ENCODE data around the gene MESP1. TPM values are rescaled to one million over a fixed set of nuclear protein-coding genes. Genes with fewer than 3 reads are reported as not detected.

The MESP1 gene
- total and polyA plus RNA-seq, 12 donors: 0.46 to 11.7 (median 4.8) TPM

GRCh38 chr15:89723031-89723430, 28.0 kb downstream of the MESP1 start:
- Histone ChIP-seq H3K4me3 (no peak overlapping the region), H3K9me3 (replicated peaks in 1 of 3) (no peaks in the 10 kb centered on the region), H3K27me3 (no peaks in the 10 kb centered on the region), H3K36me3 (replicated peaks in 1 of 2) (no peaks in the 10 kb centered on the region), H3K4me1 (replicated peaks in 1 of 2) (no peaks in the 10 kb centered on the region), H3K27ac (no peak overlapping the region)
- no peak for DNase-seq
- 56 to 94% (median 75%) methylated on average over 3 of the region's 3 CpGs for whole genome bisulfite sequencing, 4 donors
- no peak for TF ChIP-seq CTCF (IDR thresholded peaks at IDR 0.05)
- no peak for TF ChIP-seq POLR2A (IDR thresholded peaks at IDR 0.05)
- intact Hi-C loops (cut with DNase I): no loop called here

GRCh38 chr15:89714775-89715174, 36.3 kb downstream of the MESP1 start:
- DNase-seq: no peak
- Histone ChIP-seq H3K9me3 (replicated peaks in 1 of 3) (no peaks in the 10 kb centered on the region), H3K27me3 (no peaks in the 10 kb centered on the region), H3K4me1 (replicated peaks in 1 of 2) (no peaks in the 10 kb centered on the region), H3K27ac (no peak overlapping the region), H3K4me3 (no peak overlapping the region), H3K36me3 (replicated peaks in 1 of 2) (no peaks in the 10 kb centered on the region)
- intact Hi-C loops (cut with DNase I): no loop called here
- TF ChIP-seq POLR2A (IDR thresholded peaks at IDR 0.05): no peak
- no peak for TF ChIP-seq CTCF (IDR thresholded peaks at IDR 0.05)
- WGBS, 4 donors: 43 to 100% (median 79%) methylated on average over 2 of the region's 2 CpGs

- H3K4me3 ChIP-seq: no peak overlapping the region
- no peak overlapping the region for H3K27ac ChIP-seq
- DNase-seq: no peak
- 82 to 88% (median 85%) methylated on average over 1 of the region's 1 CpG for WGBS, 4 donors
- TF ChIP-seq POLR2A (IDR thresholded peaks at IDR 0.05): no peak
- TF ChIP-seq CTCF (IDR thresholded peaks at IDR 0.05): no peak
- H3K36me3 ChIP-seq (replicated peaks in 1 of 2): no peaks in the 10 kb centered on the region
- H3K27me3 ChIP-seq: no peaks in the 10 kb centered on the region
- H3K9me3 ChIP-seq (replicated peaks in 1 of 3): no peaks in the 10 kb centered on the region
- no peaks in the 10 kb centered on the region for H3K4me1 ChIP-seq (replicated peaks in 1 of 2)
- intact Hi-C loops (cut with DNase I): no loop called here
These were observed 43.5 kb downstream of the MESP1 start for GRCh38 chr15:89707577-89707976.

- no peak overlapping the region for H3K4me3 ChIP-seq
- no peaks in the 10 kb centered on the region for H3K27me3 ChIP-seq
- no peak overlapping the region for H3K27ac ChIP-seq
- no peaks in the 10 kb centered on the region for H3K4me1 ChIP-seq (replicated peaks in 1 of 2)
- TF ChIP-seq POLR2A (IDR thresholded peaks at IDR 0.05): no peak
- TF ChIP-seq CTCF (IDR thresholded peaks at IDR 0.05): no peak
- DNase-seq: no peak
- intact Hi-C loops (cut with DNase I): no loop called here
- H3K9me3 ChIP-seq (replicated peaks in 1 of 3): no peaks in the 10 kb centered on the region
- no peaks in the 10 kb centered on the region for H3K36me3 ChIP-seq (replicated peaks in 1 of 2)
These were observed 46.6 kb downstream of the MESP1 start for GRCh38 chr15:89704411-89704810.

Small RNA genes lying within 50 kb of the gene (small RNA-seq; reads per million reads assigned to genes)
- 0 reads per million in 2 donors for gene RNU6-132P

Other genes starting within 250 kb of the MESP1 start
- gene TICRR, start 175.8 kb downstream of the MESP1 start, total RNA-seq: 1 to 10 TPM in 1 of 9 donors, under 1 TPM in 7, not detected in 1; 0.12 to 2.4 (median 0.22) TPM
- gene TICRR, start 175.8 kb downstream of the MESP1 start, polyA plus RNA-seq: under 1 TPM; 0.10 to 0.24 (median 0.16) TPM
- gene KIF7, start 95.8 kb downstream of the MESP1 start, total RNA-seq: 1 to 10 TPM; 2.2 to 6.6 (median 5.6) TPM
- 1 to 10 TPM; 1.6 to 8.2 (median 5.0) TPM for gene KIF7, start 95.8 kb downstream of the MESP1 start, polyA plus RNA-seq
- gene PLIN1, start 71.9 kb downstream of the MESP1 start, total RNA-seq: 10 to 100 TPM in 3 of 9 donors, 1 to 10 TPM in 5, under 1 TPM in 1; 0.11 to 21.3 (median 5.3) TPM
- 100 to 1,000 TPM in 1 of 3 donors, 1 to 10 TPM in 2; 2.4 to 199 (median 7.4) TPM for gene PLIN1, start 71.9 kb downstream of the MESP1 start, polyA plus RNA-seq
- gene PEX11A, start 60.5 kb downstream of the MESP1 start, total RNA-seq: 10 to 100 TPM in 6 of 9 donors, 1 to 10 TPM in 3; 7.7 to 23.2 (median 14.7) TPM
- gene PEX11A, start 60.5 kb downstream of the MESP1 start, polyA plus RNA-seq: 10 to 100 TPM in 1 of 3 donors, 1 to 10 TPM in 2; 5.4 to 22.3 (median 6.7) TPM
- under 1 TPM in 5 of 9 donors, not detected in 4; 0.14 to 0.43 (median 0.26) TPM for gene WDR93, start 60.4 kb downstream of the MESP1 start, total RNA-seq
- under 1 TPM; 0.37 to 0.40 (median 0.38) TPM for gene WDR93, start 60.4 kb downstream of the MESP1 start, polyA plus RNA-seq
- gene MESP2, start 25.1 kb upstream of the MESP1 start, total RNA-seq: 1 to 10 TPM in 1 of 9 donors, under 1 TPM in 5, not detected in 3; 0.34 to 1.7 (median 0.64) TPM
- gene MESP2, start 25.1 kb upstream of the MESP1 start, polyA plus RNA-seq: under 1 TPM; 0.37 to 0.57 (median 0.40) TPM
- gene ANPEP, start 63.6 kb upstream of the MESP1 start, total RNA-seq: 10 to 100 TPM in 5 of 9 donors, 1 to 10 TPM in 4; 2.8 to 26.7 (median 14.1) TPM
- gene ANPEP, start 63.6 kb upstream of the MESP1 start, polyA plus RNA-seq: 10 to 100 TPM in 2 of 3 donors, 1 to 10 TPM in 1; 5.5 to 35.8 (median 17.5) TPM
- 100 to 1,000 TPM in 1 of 9 donors, 10 to 100 TPM in 8; 45.0 to 110 (median 64.7) TPM for gene AP3S2, start 142.7 kb upstream of the MESP1 start, total RNA-seq
- 10 to 100 TPM; 10.8 to 63.2 (median 18.7) TPM for gene AP3S2, start 142.7 kb upstream of the MESP1 start, polyA plus RNA-seq
- gene ARPIN, start 161.7 kb upstream of the MESP1 start, total RNA-seq: 10 to 100 TPM in 6 of 9 donors, 1 to 10 TPM in 3; 5.6 to 18.2 (median 12.3) TPM
- 1 to 10 TPM; 5.6 to 7.5 (median 5.6) TPM for gene ARPIN, start 161.7 kb upstream of the MESP1 start, polyA plus RNA-seq